Stomach (tissue), 4 donors: Measurements from ENCODE around the gene CDKN1B.

Experiments
- EP300 ChIP-seq: sonication (generic); formaldehyde crosslinking; IDR thresholded peaks from one replicate; pipeline ENCODE4 v1.6.1; 2017; ENCODE audit warnings: antibody characterized with exemption
- POLR2A ChIP-seq, 4 donors: fragments of 450-650 bp; IDR thresholded peaks; one replicate each; pipeline ENCODE4 v1.6.1; 2016; ENCODE audit warnings: antibody characterized with exemption in 4 of 4, control low read depth in 2 of 4, mild to moderate bottlenecking in 1 of 4, moderate library complexity in 1 of 4
- POLR2AphosphoS5 ChIP-seq, 3 donors: sonication (generic); formaldehyde crosslinking; IDR thresholded peaks; one replicate each; pipeline ENCODE4 v1.6.1; 2016; ENCODE audit warnings: antibody characterized with exemption in 3 of 3
- TF ChIP-seq, protein P1 (sequence below), 7 experiments: fragments of 450-650 bp in 4 of 7; fragments of 200-600 bp in 3 of 7; sonication (generic) in 3 of 7; IDR thresholded peaks; one replicate each; pipeline ENCODE4 v1.5.1; 2016 to 2019; ENCODE audit warnings: antibody characterized with exemption in 7 of 7, control low read depth in 2 of 7, mild to moderate bottlenecking in 1 of 7

DNA sequence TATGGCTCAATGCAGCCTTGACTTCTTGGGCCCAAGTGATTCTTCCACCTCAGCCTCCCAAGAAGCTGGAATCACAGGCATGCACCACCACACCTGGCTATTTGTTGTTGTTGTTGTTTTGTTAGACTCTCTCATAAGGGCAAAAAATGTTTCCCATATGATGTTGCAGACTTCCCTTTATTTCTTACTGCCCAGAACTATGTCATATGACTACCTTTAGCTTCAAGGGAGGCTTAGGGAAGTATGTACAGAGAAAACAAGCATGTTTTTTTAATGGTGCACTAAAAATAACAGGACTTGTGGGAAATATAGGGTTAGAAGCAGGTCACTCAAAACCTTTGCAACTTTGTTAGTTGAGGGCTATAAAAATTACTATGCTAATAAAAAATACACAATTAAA is 16.9 kb upstream of the CDKN1B start:
- TF ChIP-seq, protein P1, sequence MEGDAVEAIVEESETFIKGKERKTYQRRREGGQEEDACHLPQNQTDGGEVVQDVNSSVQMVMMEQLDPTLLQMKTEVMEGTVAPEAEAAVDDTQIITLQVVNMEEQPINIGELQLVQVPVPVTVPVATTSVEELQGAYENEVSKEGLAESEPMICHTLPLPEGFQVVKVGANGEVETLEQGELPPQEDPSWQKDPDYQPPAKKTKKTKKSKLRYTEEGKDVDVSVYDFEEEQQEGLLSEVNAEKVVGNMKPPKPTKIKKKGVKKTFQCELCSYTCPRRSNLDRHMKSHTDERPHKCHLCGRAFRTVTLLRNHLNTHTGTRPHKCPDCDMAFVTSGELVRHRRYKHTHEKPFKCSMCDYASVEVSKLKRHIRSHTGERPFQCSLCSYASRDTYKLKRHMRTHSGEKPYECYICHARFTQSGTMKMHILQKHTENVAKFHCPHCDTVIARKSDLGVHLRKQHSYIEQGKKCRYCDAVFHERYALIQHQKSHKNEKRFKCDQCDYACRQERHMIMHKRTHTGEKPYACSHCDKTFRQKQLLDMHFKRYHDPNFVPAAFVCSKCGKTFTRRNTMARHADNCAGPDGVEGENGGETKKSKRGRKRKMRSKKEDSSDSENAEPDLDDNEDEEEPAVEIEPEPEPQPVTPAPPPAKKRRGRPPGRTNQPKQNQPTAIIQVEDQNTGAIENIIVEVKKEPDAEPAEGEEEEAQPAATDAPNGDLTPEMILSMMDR (IDR thresholded peaks at IDR 0.05) = no peak
- TF ChIP-seq POLR2A (IDR thresholded peaks at IDR 0.05) (no peak), EP300 (no peak), POLR2AphosphoS5 (IDR thresholded peaks at IDR 0.05) (no peak)
